Activated CD4-positive, alpha-beta T cell treated with anti-CD3 and anti-CD28 coated beads, Interleukin-2, amount 10 ng/mL, durations not matched to agents 7 days and 5 days (primary cell): ENCODE results near the gene DRD3. TPM values are rescaled to one million over a fixed set of nuclear protein-coding genes. Genes with fewer than 3 reads are reported as not detected.

ENCODE experiments used
- CTCF ChIA-PET: fragments of 350-600 bp; sonication (Branson Sonifier 250); formaldehyde crosslinking; loops from one replicate; lab custom pipeline; 2021; ENCODE audit warnings: antibody characterized with exemption; lab: Charles Lee
- POLR2A ChIA-PET: fragments of 350-600 bp; sonication (Branson Sonifier 250); formaldehyde crosslinking; loops from one replicate; lab custom pipeline; 2021; ENCODE audit warnings: antibody characterized with exemption; lab: Charles Lee
- DNase-seq: peaks from one replicate; pipeline ENCODE4 v3.0.0-alpha.2; 2020
- H3K27ac Mint-ChIP-seq: one replicate; pipeline ENCODE4 v1.8.0; 2021; ENCODE audit warnings: mild to moderate bottlenecking, moderate library complexity, mixed read lengths
- H3K27me3 Mint-ChIP-seq: one replicate; pipeline ENCODE4 v1.8.0; 2021; ENCODE audit warnings: mixed read lengths
- H3K36me3 Mint-ChIP-seq: one replicate; pipeline ENCODE4 v1.8.0; 2021; ENCODE audit warnings: low read depth, mixed read lengths
- H3K4me1 Mint-ChIP-seq: one replicate; pipeline ENCODE4 v1.8.0; 2021; ENCODE audit warnings: mixed read lengths
- H3K4me3 Mint-ChIP-seq: one replicate; pipeline ENCODE4 v1.8.0; 2021; ENCODE audit warnings: mild to moderate bottlenecking, moderate library complexity, mixed read lengths
- H3K9me3 Mint-ChIP-seq: one replicate; pipeline ENCODE4 v1.8.0; 2021; ENCODE audit warnings: mixed read lengths
- total RNA-seq, 2 experiments: library from RNA; stranded (reverse); gene quantifications; one replicate each; pipeline ENCODE4 v1.2.3, GENCODE V29; 2021

The DRD3 gene
- not detected for total RNA-seq

DNA sequence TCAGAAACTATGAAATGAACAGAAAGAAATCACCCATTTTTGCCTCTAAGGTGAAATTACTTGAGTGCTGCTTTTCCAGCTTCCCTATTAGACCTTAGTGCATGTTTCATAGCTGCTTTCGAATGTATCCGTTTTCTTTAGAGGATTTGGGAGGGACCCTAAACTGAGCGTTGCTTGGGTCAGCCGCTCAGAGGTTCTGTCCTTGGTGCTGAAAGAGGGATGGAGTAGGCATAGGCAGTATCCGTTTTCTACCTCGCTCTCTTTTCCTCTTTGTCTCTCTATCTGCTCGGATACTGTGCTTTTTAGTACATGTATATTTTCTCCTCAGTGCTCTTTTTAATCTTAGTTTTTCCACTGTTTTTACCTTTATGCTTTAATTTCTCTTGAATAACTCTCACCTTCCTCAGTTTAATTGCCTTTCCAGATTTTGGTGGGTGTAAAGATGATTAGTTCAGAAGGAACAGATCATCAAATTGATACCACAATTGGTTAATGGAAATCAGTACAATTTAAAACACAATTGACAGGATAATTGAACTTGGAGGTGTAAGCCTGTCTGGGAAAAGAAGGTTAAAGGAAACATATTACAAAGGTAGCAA is at the start of gene DRD3:
TSS of gene DRD3 (minus strand) at position 283 of the 599 bp plus-strand sequence. CDS start 7,060 bp downstream, outside the sequence.
- H3K9me3 Mint-ChIP-seq: no peaks in the 10 kb centered on the region
- H3K4me3 Mint-ChIP-seq: no peak within 1 kb of the TSS
- POLR2A ChIA-PET: no interaction called here
- H3K27me3 Mint-ChIP-seq: peaks cover 19% of the 10 kb centered on the region
- H3K27ac Mint-ChIP-seq: no peak within 1 kb of the TSS
- peaks cover 2% of the 10 kb centered on the region for H3K4me1 Mint-ChIP-seq
- peak; percentile 29 for DNase-seq
- CTCF ChIA-PET: interaction anchor here (0.6 kb wide), 1 partner anchor 36 kb away, joined by 3 read pairs; no protein-coding TSS in a partner anchor
- no peaks in the 10 kb centered on the region for H3K36me3 Mint-ChIP-seq

- POLR2A ChIA-PET: interaction anchor here (0.7 kb wide), 1 partner anchor 11 kb away, joined by 6 read pairs; no protein-coding TSS in a partner anchor
- H3K27me3 Mint-ChIP-seq: no peaks in the 10 kb centered on the region
- no peak overlapping the region for H3K27ac Mint-ChIP-seq
- no peak overlapping the region for H3K4me3 Mint-ChIP-seq
- peaks cover 56% of the 10 kb centered on the region for H3K4me1 Mint-ChIP-seq
- H3K36me3 Mint-ChIP-seq: peaks cover 32% of the 10 kb centered on the region
- no peak for DNase-seq
- CTCF ChIA-PET: interaction anchor here (0.7 to 1.2 kb wide), 3 partner anchors 11 to 64 kb away, joined by 3 to 5 read pairs (median 3); partner anchors contain the start of gene ZNF80
- H3K9me3 Mint-ChIP-seq: peaks cover 18% of the 10 kb centered on the region
Measured at GRCh38 chr3:114227076-114227475, 48.2 kb upstream of the DRD3 start.

GRCh38 chr3:114226313-114226712 is 47.5 kb upstream of the DRD3 start:
- H3K9me3 Mint-ChIP-seq: peaks cover 20% of the 10 kb centered on the region
- peaks cover 32% of the 10 kb centered on the region for H3K36me3 Mint-ChIP-seq
- H3K27ac Mint-ChIP-seq: peak overlapping the region; percentile 93
- POLR2A ChIA-PET: no interaction called here
- H3K27me3 Mint-ChIP-seq: no peaks in the 10 kb centered on the region
- H3K4me1 Mint-ChIP-seq: peaks cover 56% of the 10 kb centered on the region
- no peak for DNase-seq
- peak overlapping the region; percentile 41 for H3K4me3 Mint-ChIP-seq
- CTCF ChIA-PET: no interaction called here

DNA sequence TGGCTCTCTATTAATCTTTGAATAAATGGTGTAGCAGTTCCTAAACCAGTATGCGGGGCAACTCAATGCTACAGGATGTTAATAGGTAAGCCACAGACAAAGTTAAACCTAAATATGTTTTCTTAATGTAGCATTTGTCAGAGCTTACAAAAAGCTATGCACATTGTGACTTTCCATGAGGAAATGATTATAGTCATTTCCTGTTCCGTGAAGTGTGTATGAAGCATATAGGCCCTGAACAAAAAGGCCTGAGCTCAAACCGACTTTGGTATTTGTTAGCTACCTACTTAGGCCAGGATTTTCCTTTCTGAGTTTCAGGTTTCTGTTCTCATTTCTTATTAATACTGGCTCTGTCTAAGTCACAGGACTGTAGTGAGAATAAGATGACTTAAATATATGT is 44.3 kb upstream of the DRD3 start:
- DNase-seq: peak; percentile 13
- H3K9me3 Mint-ChIP-seq: peaks cover 20% of the 10 kb centered on the region
- CTCF ChIA-PET: interaction anchor here (0.7 to 1.7 kb wide), 5 partner anchors 8 to 68 kb away, joined by 3 to 7 read pairs (median 4); partner anchors contain the start of gene ZNF80

GRCh38 chr3:114221881-114222264 is 43.0 kb upstream of the DRD3 start:
- Mint-ChIP-seq H3K36me3 (peaks cover 27% of the 10 kb centered on the region), H3K4me3 (no peak overlapping the region), H3K9me3 (peaks cover 18% of the 10 kb centered on the region), H3K4me1 (peaks cover 62% of the 10 kb centered on the region), H3K27me3 (no peaks in the 10 kb centered on the region), H3K27ac (peak overlapping the region; percentile 86)
- no peak for DNase-seq
- ChIA-PET POLR2A (interaction anchor here (1.4 kb wide), 1 partner anchor 9 kb away, joined by 3 read pairs; no protein-coding TSS in a partner anchor), CTCF (interaction anchor here (0.5 to 1.7 kb wide), 5 partner anchors 10 to 157 kb away, joined by 3 to 6 read pairs (median 3); no protein-coding TSS in a partner anchor)

More for the DNA sequence above, 44.3 kb upstream of the DRD3 start:
- POLR2A ChIA-PET: interaction anchor here (1.0 kb wide), 2 partner anchors 8 to 10 kb away, joined by 3 read pairs; no protein-coding TSS in a partner anchor
- peaks cover 65% of the 10 kb centered on the region for H3K4me1 Mint-ChIP-seq
- no peaks in the 10 kb centered on the region for H3K27me3 Mint-ChIP-seq
- peak overlapping the region; percentile 80 for H3K27ac Mint-ChIP-seq
- H3K36me3 Mint-ChIP-seq: peaks cover 30% of the 10 kb centered on the region
- no peak overlapping the region for H3K4me3 Mint-ChIP-seq

DNA sequence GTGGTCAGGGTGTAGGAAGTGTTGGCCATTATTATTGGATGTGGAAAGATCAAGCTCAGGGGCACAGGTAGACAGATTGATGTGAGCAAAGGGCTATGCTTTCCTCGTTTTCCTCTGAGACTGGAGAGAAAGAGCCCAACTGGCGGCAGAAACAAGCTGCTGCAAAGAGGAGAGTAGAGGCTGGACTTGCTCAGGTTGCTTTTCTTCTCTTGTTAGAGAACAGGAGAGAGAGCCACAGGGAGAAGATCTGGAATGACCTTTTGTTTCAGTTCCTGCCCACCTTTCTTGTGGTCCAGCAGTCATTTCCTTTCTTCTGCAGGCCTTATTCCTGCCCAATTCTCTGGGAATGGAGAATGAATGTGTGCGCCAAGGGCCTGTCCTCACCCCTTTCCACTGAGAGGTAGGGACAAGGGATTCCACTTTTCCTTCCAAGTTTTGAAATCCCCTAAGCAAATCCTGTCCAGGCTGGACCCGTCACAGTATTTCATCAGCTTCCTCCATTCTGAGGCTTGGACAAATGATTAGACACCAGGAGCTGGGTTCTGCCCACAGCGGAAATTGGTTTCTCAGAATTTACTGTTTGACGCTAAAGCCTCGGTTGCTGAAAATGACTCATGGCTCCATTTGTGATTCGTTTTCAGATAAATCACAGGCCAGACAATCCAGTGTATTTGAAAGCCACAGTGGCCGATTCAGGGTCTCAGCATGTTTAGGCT is 42.5 kb upstream of the DRD3 start:
- Mint-ChIP-seq H3K27me3 (no peaks in the 10 kb centered on the region), H3K4me3 (no peak overlapping the region), H3K4me1 (peaks cover 56% of the 10 kb centered on the region), H3K36me3 (peaks cover 25% of the 10 kb centered on the region), H3K9me3 (peaks cover 18% of the 10 kb centered on the region), H3K27ac (peak overlapping the region; percentile 86)
- ChIA-PET CTCF (interaction anchor here (1.1 to 1.7 kb wide), 5 partner anchors 10 to 78 kb away, joined by 3 to 6 read pairs (median 4); no protein-coding TSS in a partner anchor), POLR2A (interaction anchor here (1.4 kb wide), 1 partner anchor 8 kb away, joined by 3 read pairs; no protein-coding TSS in a partner anchor)
- peak; percentile 47 for DNase-seq

DNA sequence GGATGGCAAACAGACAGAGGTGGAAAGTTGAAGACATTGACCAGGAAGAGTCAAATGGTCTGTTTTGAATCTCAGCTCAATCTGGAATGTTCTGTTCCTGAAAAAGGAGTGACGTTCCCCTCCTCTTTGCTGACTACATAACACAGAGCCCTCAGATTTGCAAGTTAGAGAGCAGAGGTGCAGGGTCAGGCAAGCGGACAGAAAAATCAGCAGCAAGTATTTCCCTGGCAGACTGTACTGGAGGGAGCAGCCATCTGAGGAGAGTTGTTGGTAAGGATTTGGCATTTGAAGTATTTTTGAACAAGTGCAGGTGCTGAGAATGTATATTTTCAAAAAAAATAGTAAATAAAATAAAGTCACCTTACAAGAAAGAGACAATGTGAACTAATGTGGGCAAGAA is 40.9 kb upstream of the DRD3 start:
- ChIA-PET POLR2A (no interaction called here), CTCF (no interaction called here)

DNA sequence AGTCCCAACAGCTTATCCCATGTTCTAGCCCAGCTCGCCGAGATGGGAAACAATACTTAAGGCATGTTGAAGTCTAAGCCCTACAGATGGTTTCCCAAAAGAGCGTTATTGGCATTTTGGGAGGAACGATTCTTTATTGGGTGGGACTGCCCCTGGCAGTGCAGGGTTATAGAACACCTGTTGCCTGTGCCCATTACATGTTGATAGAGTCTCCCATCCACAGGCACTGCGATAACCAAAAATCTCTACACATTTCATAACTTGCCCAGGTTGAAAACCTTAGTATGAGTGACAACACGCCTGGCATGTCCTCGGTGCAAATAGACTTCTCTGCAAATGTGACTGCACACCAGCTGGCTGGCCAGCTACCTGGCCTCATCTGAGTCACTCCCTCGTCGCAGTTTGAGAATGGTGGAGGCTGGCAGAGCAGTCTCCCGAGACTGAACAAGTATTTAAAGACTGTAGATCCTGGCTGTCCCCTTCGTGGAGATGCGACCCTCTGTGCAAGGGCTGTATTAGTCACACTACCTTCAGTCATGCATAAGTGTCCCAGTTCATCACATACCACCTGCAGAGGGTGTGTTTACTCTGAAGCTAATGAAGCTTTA is 39.8 kb upstream of the DRD3 start:
- Mint-ChIP-seq H3K27ac (no peak overlapping the region), H3K4me3 (no peak overlapping the region), H3K4me1 (peaks cover 39% of the 10 kb centered on the region), H3K36me3 (peaks cover 3% of the 10 kb centered on the region), H3K9me3 (peaks cover 3% of the 10 kb centered on the region), H3K27me3 (no peaks in the 10 kb centered on the region)
- POLR2A ChIA-PET: no interaction called here
- CTCF ChIA-PET: interaction anchor here (1.2 to 1.8 kb wide), 3 partner anchors 9 to 73 kb away, joined by 3 to 4 read pairs (median 4); no protein-coding TSS in a partner anchor
- no peak for DNase-seq

More for the DNA sequence above, 40.9 kb upstream of the DRD3 start:
- Mint-ChIP-seq H3K9me3 (peaks cover 6% of the 10 kb centered on the region), H3K27me3 (no peaks in the 10 kb centered on the region), H3K27ac (no peak overlapping the region), H3K4me3 (no peak overlapping the region), H3K36me3 (peaks cover 9% of the 10 kb centered on the region), H3K4me1 (peaks cover 42% of the 10 kb centered on the region)
- DNase-seq: no peak

- H3K4me1 Mint-ChIP-seq: peaks cover 39% of the 10 kb centered on the region
- DNase-seq: no peak
- ChIA-PET POLR2A (no interaction called here), CTCF (interaction anchor here (0.5 to 1.8 kb wide), 8 partner anchors 8 to 106 kb away, joined by 3 to 4 read pairs (median 4); no protein-coding TSS in a partner anchor)
- peaks cover 3% of the 10 kb centered on the region for H3K9me3 Mint-ChIP-seq
- no peak overlapping the region for H3K27ac Mint-ChIP-seq
- H3K36me3 Mint-ChIP-seq: peaks cover 2% of the 10 kb centered on the region
- no peaks in the 10 kb centered on the region for H3K27me3 Mint-ChIP-seq
- H3K4me3 Mint-ChIP-seq: no peak overlapping the region
Measured at GRCh38 chr3:114218006-114218405, 39.2 kb upstream of the DRD3 start.

DNA sequence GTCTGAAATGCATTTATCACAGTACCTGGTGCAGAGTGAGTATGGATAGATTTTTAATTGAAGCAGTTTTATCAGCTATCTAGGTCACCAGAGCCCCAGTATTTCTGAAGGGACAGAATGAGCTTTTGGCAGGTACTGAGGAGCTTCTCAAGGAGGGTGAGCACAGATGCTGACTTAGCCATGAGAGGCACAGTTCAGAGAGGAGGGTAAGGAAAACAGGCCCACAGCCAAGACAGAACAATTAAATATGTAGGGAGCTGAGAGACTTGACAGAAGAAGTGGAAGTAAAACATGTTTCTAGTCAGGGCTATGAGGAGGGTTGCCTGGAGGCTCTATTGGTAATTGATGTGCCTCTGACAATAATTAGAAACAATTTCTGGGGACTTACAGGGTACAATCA is 38.4 kb upstream of the DRD3 start:
- CTCF ChIA-PET: interaction anchor here (0.5 to 2.7 kb wide), 8 partner anchors 11 to 106 kb away, joined by 3 to 6 read pairs (median 4); no protein-coding TSS in a partner anchor
- DNase-seq: no peak
- no peak overlapping the region for H3K4me3 Mint-ChIP-seq
- peaks cover 3% of the 10 kb centered on the region for H3K9me3 Mint-ChIP-seq
- no peaks in the 10 kb centered on the region for H3K27me3 Mint-ChIP-seq
- no peak overlapping the region for H3K27ac Mint-ChIP-seq
- POLR2A ChIA-PET: no interaction called here
- H3K36me3 Mint-ChIP-seq: peaks cover 2% of the 10 kb centered on the region
- peaks cover 43% of the 10 kb centered on the region for H3K4me1 Mint-ChIP-seq

GRCh38 chr3:114216186-114216970 is 37.5 kb upstream of the DRD3 start:
- ChIA-PET CTCF (interaction anchor here (0.7 to 2.7 kb wide), 3 partner anchors 12 to 27 kb away, joined by 3 to 6 read pairs (median 3); no protein-coding TSS in a partner anchor), POLR2A (no interaction called here)
- Mint-ChIP-seq H3K4me1 (peaks cover 35% of the 10 kb centered on the region), H3K27me3 (no peaks in the 10 kb centered on the region), H3K36me3 (peaks cover 2% of the 10 kb centered on the region), H3K4me3 (no peak overlapping the region), H3K9me3 (no peaks in the 10 kb centered on the region), H3K27ac (no peak overlapping the region)
- DNase-seq: no peak
